GM18520 (cell line): Measurements from ENCODE around the gene CMIP.

ENCODE experiments used
- ATAC-seq: cut with Tn5 transposase; IDR thresholded peaks from one replicate; pipeline ENCODE4 v1.9.1; 2021; ENCODE audit not compliant: unreplicated experiment

The CMIP gene

DNA sequence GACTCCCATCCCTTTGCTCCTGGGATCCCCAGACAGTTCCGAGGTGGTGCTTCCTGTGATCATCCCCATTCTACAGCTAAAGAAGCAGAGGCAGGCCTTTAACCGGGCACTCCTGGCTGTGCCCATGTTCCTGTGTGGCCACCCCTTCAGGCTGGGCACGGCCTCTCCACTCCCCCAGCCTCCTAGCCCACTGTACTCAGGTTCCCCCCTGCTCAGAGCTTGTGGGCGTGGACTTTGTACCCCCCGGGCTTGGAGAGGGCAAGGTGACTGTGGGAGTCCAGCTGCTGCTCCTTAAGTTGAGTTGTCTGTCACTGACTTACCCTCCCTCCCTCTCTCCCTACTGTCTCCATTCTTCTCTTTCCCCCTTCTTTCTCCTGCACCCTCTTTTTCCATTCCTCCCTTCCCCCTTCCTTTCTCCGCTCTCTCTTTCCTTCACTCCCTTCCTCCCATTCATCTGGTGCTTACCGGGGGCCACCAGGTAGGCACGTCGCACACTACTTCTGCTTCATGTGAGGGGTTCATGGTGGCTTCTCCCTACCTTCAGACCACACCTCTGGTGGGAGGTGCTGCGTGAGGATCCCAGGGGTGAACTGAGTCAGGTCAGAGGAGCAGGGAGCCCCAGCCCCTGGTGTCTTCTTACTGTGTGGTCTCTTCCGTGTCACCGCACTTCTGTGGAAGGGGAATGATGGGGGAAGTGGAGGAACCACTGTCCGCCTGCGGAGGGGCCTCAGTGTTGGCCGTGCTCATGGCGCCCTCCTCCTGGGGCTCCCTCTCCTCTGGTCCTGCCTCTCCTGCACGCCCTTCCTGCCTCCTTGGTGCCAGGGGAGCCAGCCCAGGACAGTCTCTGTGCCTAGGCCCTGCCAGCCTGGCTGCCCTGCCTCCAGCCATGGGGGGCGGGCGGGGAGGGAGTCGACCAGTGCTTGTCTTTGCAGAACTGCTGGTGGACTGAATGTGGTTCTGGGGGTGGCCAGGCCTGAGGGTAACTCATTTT lies 29.7 kb downstream of the CMIP start:
- no peak for ATAC-seq

DNA sequence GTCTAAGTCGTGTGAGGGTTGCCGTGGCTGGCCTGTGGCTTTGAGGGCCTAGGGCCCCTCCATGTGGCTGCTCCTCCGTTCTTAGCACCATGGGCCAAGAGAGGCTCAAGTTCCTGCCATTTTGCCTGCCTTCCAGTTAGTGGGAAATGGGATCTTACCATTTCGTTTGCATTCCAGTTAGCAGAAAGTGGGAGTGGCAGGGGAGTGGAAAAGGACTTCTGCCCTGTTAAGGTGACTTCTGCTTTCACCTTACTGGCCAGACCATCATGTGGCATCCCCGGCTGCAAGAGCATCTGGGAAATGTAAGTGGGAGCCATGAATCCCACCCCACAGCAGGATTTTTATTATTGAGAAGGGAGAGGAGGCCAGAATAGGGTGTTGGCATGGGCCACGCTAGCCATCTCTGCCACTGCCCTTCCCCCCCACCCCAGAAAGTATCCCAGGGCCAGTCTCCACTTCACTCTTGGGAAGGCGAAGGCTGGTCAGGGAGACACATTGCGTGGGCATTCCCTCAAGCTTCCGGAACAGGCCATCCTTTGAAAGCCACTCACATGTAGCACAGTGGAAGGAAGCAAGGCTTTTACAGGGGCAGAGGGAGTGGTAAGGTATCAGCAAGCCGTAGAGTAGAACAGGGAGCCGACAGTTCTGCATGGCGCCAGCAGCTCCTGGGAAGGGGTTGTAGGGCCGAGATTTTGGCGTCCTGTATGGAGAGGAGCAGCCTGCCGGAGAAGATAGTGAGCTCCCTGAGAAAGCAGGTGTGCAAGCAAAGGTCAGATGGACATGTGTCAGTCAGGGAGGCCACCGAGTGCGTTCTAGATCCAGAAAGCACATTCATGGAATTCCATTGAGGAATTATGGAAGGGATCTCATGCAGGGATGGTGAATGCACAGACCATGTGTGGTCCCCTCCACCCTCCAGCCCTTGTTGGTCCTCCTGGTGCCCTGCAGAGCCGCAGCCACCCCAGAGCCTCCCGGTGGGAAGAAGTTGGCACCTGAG lies 33.4 kb downstream of the CMIP start:
- no peak for ATAC-seq

DNA sequence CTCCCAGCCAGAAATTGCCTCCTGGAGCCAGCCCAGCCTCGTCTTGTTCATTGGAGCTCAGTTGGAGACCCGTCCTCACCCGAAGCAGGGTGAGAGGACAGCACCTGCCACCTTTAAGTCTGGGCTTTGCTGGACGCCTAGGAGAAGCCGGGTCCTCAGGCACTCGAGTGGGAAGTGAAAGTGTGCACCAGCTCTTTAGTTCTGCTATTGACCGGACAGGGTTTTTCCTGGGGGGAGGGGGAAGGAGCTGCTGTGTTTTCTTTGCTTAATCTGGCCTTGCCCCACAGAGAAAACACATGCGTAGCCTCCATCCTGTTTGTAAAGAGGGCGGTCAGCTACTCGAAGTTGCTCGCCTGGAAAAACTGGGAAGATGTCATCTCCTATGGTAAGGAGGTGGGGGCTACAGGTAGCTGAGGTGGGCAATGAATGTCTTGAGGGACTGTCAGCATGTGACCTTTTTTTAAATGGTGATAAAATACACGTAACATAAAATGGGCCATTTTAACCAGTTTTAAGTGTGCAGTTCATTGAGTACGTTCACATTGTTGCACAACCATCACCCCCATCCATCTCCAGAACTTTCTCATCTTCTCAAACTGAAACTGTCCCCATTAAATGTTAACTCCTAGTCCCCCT lies 34.4 kb downstream of the CMIP start:
- no peak for ATAC-seq

GRCh38 chr16:81480606-81481206 lies 36.1 kb downstream of the CMIP start:
- ATAC-seq = no peak

GRCh38 chr16:81481207-81481821 lies 36.7 kb downstream of the CMIP start:
- ATAC-seq = peak; percentile 89

GRCh38 chr16:81482329-81483063 lies 37.9 kb downstream of the CMIP start:
- no peak for ATAC-seq

- ATAC-seq = no peak
Observed at GRCh38 chr16:81483064-81483969, 38.7 kb downstream of the CMIP start.

DNA sequence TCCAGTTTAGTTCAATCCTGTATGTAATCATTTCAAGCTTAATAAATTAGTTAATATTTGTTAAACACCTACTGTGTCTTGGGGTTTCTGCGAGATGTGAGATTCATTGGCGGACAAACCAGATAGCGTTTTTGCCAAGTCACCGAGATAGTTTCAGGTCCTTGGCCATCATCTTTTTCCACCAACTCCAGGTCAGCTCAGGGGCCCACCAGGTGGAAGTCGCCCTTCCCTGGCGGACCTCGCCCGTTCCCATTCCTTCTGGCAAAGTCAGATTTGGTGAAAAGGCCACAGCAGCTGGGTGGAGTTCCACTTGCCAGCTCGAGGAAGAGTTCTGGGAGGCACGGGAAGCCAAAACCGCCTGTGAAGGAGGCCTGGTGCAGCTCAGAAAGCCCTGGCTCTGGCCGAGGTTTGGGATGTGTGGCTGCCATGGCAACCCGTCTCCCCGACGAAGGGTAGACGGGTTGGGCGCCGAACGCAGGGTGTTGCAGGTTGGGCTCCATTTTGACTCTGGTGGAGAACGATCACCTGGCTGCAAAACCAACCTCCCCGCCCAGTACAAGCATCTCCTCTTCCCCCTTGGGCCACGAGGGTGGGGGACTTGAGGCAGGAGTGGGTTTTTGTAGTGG lies 39.5 kb downstream of the CMIP start:
- ATAC-seq = no peak

DNA sequence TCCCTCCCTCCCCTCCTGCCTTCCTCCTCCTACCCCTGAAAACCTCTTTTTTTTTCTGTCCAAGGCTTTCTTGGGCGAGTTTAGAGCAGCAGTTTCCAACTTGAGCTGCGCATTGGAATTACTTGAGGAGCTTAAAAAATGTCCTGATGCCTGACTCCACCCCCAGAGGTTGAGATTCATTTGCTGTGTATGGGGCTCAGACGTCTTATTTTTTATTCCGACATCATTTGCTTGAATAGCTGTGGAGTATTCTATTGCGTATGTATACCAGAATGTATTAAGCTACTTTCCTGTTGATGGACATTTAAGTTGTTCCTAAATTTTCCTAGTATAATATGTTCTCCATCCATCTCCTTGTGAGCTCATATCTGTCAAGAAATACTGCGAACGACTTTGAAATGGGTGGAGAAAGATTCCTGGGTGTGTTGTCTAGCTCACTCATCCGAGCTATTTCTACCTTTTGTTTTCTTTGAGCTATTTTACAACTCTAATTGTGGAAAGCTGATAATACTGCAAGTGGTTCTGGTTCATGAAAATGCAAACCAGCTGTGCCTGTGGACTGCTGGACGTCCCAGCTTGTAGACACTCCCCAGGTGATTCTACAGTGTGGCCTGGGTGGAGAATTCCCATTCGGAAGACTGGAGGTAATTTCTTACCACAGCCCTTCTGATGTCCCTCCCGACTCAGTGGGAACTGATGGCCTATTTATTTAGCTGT lies 40.5 kb downstream of the CMIP start:
- no peak for ATAC-seq

DNA sequence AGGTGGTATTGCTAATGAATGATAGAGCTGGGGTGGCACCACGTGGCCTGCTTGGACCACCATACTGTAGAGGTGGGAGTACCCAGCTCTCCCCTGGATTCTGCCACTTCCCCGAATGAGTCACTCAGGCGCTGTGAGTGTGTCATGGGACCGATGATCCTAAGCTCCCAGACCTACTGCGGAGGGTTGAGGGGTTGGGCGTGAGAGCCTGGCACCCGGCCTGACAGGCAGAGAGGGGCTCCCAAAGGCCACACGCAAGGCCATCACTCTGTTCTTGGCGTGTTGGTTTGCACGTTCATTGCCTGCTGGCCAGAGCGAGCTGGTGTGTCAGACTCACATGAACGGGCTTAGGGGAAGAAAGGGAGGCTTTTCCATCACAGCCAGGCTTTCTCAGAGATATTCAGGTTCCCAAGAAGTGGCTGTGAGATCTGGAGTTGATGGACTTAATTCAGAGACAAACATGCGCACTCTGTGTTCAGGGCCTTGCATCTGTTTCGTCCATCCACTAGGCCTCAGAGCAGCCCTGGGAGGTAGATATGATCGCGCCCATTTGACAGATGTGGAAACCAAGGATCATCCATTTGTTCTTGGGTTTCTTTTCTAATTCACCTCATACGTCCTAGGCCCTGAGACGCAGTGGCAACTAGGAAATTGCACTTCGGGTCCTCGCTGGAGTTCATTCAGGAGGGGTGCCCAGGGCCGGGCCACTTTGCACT lies 41.4 kb downstream of the CMIP start:
- no peak for ATAC-seq

DNA sequence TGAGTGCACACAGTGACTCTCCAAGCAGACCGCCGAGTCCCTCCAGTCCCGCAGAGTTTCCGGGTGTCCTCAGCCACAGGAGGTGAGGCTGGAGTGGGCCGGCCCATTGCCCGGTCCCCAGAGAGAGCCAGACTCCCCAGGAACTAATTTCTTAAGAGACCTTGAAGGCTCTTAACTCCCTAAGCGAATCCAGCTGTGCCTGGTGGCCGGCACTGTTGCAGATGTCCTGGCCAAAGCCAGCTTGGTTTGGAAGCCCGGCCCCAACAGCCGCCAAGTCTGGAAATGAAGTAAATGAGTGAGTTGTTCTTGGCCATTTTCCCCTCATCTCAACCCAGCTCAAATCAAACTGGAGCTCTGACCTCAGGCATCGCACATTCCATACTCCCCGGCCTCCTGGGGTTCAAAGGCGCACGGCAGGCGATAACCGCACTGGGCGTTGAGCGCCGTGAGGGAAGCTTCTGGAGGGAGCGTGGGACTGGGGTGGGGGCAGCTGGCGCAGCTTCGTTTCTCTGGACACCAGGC lies 42.0 kb downstream of the CMIP start:
- no peak for ATAC-seq

DNA sequence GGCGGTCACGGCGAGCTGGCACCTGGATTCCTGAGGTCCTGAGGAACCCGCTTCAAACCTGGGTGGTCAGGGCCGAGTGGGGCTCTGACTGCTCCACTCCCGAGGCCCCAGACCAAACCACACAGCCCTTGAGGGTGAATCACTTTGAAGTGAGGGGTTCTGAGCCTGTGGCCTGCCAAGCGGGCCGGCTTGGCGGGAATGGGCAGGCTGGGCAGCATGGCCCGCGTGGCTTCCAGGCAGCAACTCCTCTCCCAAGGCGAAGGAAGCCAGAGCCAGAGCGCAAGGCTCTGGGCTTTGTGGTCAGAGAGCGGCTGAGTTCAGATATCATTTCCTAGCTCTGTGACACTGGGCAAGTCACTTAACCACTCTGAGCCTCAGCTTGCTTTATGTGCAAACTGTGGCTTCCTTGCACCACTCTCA lies 42.7 kb downstream of the CMIP start:
- ATAC-seq = no peak

DNA sequence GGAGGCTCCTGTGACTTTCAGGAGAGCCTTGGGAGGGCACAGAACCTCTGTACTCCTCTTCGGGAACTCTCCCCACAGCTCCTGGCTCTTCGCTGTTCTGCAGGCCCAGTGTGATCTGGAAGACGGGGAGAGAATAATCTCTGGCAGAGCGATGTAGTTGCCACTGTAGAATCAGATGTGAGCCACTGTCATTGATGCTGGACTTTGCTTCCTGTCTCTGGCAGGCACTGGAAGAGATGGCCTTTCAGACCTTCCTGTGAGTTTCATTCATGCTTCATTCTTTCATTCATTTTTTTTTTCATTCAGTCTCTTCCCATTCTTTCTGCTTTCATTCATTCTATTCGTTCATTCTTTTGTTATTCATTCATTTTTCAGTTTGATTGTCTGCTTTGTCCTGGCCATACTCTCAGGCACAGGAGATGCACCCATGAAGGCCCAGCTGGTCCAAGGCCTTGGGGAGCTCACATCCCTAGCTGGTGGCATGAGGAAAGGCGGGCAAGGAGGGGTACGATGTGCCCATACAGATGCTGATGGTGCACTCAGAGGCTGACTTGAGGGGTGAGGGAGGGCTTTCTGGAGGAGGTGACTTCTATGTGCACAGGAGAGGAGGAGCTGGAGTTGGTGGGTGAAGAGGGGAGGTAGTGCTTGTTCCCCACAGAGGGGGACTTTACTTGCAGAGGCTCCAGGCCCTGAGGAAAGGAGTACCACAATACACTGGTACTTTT lies 44.2 kb downstream of the CMIP start:
- no peak for ATAC-seq

DNA sequence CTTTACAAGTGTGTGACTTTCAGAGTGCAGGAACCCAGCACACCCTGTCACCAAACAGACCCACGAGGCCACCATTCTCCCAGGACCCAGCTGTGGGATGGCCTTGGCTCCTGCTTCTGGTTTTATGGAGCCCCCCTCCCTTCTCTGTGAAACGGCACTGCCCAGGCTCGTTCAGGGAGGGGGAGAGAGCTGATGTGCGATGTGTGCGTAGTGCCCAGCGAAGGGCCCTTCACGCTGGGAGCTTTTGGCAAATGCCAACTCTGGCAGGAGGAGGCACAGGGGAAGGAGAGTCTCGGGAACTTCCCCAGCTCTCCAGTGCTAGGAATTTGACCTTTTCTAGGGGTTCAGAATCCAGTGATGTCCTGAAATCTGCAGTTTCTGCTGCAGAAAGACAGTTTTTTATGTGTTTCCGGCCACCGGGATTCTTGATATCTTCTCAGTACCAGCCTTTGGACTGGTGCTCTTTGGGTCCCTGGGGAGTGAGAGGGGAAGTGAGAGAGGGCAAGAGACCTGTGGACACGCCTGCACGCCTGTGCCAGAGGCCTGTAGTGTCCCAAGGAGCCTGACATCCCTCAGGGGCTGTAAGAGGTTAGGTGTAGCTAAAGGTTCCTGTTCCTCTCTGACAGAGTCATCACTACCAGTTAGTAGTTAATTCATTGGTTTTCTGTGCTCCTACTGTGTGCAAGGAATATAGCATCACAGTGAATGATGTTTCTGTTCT lies 45.1 kb downstream of the CMIP start:
- ATAC-seq = no peak

DNA sequence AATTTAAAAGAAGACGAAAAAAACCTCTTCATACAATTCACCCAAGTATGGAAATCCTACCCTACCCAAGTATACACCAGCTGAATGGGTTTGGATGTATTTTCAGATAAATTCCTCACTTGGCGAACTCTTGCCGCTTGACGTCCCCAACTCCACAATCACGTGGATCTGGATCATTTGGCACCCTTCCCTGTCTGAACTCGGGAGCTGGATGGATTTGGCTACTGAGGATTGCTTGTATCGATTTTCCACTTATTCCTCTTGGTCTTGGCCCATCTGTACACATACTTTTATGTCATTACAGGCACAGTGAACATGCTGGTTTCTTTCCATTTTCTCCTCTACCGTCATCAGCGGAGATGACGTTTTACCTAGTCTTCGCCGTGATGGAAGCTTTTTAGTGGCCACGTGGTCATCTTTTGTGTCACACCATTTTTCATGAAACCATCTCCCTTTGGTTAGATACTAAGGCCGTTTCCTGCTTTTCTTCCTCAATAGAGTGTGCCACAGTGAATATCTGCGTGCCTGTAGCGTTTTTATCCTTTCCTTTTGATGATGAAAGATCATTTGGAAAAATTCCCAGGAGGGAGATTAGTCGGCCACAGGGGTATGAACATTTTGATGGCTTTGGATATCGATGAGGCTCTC lies 47.1 kb downstream of the CMIP start:
- ATAC-seq = no peak
